IPS-11a (cell line): ENCODE measurements around the gene PSMA4.
A peak's percentile ranks its signal among the peaks of the same experiment; 100 is the strongest.
"Not testable (repeated sequence)": the region's sequence is repeated elsewhere in the genome, so short reads cannot be mapped to it uniquely, and the experiment has no call there.

Source experiments
- H3K4me3 ChIP-seq: one replicate; pipeline ENCODE4 v1.5.1; 2013; ENCODE audit warnings: low read depth, low read length, control low read depth

Gene PSMA4

DNA sequence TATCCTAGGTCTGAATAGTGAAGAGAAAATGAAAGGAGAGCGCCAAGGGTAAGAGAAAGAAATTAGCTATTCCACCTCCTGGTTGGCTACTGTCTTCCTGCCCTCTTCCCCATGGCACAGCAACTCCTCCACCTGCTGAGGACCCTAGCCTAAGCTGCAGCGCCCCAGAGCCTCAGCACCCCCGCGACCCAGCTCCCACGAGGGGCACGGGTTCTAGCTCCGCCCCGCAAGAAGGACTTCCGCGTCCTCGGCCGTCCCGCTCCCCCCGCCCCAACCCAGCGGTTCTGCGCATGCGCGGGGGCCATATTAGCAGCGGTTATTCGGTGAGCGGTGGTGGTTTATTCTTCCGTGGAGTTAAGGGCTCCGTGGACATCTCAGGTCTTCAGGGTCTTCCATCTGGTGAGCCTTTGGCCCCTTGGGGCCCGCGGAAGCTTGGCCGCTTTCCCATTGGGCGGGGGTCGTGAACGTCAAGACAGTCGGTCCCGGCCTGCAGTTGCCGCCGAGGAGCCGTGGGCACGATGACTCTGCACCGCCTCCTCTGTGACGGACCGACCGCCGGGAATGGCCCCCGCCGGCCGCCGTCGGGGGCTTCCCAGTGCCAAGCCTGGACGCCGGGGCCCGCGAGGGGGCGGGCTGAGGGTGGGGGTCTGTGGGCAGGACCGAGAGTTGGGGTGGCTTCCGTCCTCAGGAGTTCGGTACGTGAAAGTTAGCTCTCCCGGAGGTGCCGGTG lies at the start of gene PSMA4:
Gene PSMA4 (plus strand): TSS at position 304 of the 730 bp plus-strand sequence. CDS start 1,484 bp downstream, outside the sequence.
- H3K4me3 ChIP-seq = peak within 1 kb of the TSS; percentile 95

DNA sequence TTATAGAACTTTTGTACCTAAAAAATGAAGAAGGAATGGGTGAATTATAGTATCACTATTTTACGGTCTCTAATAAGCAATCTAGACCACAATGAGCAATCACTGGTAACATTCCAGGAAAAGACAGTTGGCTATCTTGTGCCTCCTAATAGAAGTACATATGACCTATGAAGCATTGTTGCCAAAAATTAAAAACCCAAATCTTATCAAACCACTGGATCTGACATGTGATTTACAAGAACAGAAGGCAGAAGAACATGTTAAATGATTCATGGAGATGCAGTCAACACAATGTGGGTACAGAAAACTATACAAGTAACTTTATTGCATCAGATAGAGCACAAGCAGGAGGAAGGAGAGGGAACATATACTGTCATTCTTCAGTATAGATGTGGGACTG lies 47.4 kb upstream of the PSMA4 start:
- H3K4me3 ChIP-seq = no peak overlapping the region

DNA sequence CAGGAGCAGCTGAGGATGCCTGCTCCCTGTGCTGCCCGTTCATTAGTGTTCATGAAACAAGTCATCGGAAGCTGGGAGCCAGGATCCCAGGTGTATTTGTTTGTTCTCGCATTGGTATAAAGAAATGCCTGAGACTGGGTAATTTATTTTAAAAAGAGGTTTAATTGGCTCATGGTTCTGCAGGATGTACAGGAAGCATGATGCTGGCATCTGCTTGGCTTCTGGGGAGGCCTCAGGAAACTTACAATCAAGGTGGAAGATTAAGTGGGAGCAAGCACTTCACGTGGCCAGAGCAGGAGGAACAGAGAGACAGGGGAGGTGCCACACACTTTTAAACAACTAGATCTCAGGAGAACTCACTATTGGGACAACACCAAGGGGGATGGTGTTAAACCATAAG lies 38.4 kb upstream of the PSMA4 start:
- H3K4me3 ChIP-seq = no peak overlapping the region

DNA sequence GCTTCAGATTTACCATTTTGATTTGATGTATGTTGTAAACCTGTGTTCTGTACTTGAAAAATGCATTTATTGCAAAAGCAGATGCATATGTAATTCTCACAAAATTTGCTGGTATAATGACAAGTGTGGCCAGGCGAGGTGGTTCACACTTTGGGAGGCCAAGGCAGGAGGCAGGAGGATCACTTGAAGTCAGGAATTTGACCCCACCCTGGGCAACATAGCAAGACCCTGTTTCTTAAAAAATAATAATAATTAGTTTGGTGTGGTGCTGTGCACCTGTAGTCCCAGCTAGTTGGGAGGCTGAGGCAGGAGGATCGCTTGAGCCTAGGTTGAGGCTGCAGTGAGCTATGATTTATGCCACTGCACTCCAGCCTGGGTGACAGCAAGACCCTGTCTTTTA lies 37.6 kb upstream of the PSMA4 start:
- H3K4me3 ChIP-seq = no peak overlapping the region

DNA sequence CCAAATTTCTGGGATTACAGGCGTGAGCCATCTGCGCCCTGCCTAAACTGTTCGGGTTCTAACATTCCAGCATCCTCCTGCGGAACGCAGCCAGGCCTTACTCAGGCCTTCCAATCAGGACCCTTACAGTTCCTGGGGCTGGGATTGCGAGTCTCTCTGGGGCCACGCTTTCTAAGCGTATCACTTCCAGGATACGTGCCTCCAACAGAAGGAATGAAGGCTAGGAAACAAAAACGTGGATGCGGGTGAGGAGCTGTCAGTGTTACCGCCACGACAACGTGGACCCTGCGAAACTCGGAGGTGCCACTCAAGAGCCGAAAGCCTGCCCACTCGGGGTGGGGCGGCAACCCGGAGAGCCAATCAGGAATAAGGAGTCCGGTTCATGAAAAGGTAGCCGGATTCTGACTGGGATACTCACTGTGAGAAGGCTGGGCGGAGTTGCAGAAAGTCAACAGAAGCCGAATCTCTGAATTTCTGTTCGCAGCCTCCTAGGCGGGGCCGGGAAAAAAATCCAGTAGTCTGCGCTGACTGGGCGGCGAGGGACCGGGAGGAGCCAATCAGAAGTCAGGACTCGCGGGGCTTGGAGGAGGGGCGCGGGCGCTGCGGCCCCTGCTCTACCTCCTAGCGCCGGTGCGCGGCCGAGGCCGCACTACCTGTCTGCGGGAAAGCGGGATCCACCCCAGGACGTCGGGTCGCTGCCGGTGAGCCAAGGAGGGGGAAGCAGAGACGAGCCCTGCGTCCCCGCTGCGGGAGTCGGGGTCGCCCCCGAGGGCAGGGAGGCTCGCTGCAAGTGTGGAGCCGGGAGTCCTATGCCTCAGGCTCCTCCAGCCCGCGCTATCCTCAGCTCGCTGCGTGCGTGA lies 33.0 kb upstream of the PSMA4 start, which contains the start of gene HYKK:
Gene HYKK (plus strand): TSS at position 607 of the 860 bp plus-strand sequence. CDS start 5,512 bp downstream, outside the sequence.
- H3K4me3 ChIP-seq = peak within 1 kb of the TSS; percentile 66

DNA sequence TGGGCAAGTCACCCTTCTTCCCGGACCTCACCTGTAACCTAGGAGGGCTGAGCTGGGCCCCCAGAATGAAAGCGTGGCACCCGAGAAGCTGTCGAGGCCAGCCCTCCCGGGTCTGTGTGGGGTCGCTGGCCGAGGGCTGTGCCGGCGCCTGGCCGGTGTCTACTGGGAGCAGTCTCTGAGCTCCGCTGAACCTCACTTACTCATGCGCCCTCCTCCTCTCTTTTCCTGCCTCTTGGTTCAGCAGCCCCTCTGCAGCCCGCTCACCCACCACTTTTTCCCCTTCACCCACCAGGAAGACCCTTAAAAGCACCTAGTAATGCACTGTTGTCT lies 32.4 kb upstream of the PSMA4 start:
- peak overlapping the region; percentile 66 for H3K4me3 ChIP-seq

DNA sequence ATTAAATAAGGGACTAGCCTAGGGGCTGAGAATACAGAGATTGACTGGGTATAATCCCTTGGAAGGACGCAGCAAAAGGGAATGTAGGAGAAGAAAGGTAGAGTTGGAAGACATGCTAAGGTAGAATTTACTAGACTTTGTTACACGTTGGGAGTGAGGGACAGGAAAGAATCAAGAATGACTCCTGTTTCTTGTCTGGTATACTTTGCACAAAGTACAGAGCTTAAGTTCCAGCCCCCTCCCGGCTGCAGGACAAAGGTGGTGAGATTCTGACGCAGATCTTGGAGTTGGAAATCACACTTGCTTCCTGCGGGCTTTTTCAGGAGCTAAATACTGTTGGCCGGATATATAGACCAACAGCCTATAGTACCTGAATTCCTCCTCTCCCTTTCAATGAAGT lies 32.0 kb upstream of the PSMA4 start:
- H3K4me3 ChIP-seq = no peak overlapping the region

DNA sequence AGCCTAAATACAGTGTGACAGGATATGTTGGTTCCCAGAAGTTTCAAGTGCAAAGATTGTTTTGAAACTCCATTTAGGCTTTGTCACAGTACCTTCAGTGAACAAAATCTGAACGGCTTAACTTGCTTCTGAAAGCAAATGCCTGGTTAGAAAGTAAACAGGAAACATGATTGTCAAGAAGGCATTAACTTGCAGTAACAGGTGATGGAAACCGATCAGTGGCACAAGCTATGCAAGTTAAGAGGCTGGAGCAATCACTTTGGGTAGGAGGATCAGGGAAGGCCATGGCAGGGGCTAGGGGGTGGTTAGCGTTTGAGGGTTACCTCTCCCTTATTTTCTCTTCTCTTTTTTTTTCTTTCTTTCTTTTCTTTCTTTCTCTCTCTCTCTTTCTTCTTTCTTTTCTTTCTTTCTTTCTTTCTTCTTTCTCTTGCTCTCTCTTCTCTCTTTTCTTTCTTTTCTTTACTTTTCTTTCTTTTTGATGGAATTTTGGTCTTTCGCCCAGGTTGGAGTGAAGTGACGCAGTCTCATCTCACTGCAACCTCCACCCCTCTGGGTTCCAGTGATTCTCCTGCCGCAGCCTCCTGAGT lies 30.4 kb upstream of the PSMA4 start:
- no peak overlapping the region for H3K4me3 ChIP-seq

DNA sequence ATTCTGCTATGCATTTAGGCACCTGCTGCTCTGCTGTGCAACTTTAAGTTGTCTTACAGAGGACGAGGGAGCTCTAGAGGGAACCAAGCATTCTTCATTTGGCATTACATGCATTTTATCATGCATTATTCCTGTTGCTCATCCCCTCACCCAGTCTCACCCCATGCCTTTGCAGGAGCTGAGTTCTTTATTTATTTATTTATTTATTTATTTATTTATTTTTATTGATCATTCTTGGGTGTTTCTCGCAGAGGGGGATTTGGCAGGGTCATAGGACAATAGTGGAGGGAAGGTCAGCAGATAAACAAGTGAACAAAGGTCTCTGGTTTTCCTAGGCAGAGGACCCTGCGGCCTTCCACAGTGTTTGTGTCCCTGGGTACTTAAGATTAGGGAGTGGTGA lies 20.2 kb upstream of the PSMA4 start:
- H3K4me3 ChIP-seq = not testable (repeated sequence)

DNA sequence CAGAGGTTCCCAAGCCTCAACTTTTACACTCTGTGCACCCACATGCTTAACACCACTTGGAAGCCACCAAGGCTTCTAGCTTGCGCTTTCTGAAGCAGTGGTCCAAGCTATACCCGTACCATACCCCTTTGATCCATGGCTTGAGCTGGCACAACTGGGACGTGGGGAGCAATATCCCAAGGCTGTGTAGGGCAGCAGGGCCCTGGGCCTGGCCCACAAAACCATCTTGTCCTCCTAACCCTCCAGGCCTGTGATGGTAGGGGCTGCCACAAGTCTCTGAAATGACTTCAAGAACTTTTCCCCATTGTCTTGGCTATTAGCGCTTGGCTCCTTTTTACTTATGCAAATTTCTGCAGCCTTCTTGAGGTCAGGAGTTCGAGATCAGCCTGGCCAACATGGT lies 16.0 kb upstream of the PSMA4 start:
- no peak overlapping the region for H3K4me3 ChIP-seq

DNA sequence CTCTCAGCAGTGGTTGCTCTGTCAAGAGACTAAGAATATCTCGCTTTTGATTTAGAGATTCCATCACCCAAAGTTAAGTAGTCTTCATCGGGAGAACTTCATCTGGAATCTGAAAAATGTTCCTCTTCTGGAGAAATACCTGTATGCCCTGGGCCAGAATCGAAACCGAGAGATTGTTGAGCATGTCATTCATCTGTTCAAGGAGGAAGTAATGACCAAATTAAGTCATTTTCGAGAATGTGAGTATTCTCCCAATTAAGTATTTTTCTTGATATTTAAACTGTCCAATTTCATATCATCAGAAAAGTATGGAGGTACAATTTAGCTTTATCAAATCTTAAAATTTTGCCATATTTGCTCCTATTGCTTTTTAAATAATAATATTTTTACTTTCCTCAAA lies 12.9 kb upstream of the PSMA4 start:
- H3K4me3 ChIP-seq = no peak overlapping the region

DNA sequence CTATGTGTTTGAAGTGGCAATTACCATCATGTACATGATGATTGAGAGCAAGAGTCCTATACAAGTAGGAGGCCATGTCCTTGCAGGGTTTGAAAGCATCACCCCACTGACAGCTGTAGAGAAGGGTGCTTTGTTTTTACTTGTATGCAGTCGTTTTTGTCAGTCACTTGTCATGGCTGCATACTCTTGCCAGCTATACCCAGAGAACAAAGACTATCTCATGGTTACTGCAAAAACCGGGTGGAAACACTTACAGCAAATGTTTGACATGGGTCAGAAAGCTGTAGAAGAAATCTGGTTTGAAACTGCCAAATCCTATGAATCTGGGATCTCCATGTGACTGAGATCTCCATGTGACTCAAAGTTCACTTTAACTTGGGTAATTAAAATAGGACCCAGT lies 6.9 kb upstream of the PSMA4 start:
- H3K4me3 ChIP-seq = no peak overlapping the region

DNA sequence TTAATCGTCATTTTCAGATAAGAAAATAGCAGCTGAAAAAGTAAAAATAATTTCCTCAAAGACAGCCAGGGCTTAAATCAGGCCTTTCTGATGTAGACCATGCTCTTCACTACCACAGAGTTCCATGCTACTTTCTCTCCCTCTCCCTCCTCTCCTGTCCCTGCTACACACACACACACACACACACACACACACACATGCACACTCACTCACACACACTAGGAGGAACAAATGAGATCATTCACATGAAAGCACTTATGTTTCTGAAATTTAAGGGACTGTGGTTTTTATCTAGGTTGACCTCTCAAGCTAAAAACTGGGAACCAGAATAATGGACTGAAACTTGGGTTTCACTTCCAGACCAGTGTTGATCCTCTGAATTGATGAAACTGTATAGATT lies 4.1 kb upstream of the PSMA4 start:
- no peak overlapping the region for H3K4me3 ChIP-seq

DNA sequence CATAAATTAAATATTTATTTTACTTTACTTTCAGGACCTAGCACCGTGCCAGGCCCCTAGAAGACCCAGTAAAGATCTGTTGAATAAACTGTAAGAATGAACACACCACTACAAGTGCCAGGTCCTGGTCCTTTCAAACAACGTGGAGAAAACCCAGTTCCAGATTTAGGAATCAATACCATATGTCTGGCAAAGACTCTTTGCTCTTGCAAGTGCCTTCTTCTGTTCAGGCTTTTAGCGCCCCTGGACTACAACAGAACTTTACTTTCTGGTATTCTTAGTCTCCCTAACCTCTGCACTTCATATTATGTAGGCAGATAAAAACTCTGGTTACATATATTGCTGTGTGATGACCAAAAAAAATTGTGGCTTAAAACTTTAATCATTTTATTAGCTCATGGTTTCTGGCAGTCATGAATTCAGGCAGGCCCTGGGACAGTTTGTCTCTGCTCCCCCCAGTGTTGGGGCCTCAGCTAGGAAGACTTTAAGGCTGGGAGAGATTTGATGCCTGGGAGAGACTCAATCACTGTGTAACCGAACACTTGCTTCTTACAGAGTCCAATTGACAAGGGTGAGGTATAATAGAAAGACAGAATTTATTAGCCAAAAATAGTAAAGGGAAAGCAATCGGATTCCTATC lies 2.9 kb upstream of the PSMA4 start:
- no peak overlapping the region for H3K4me3 ChIP-seq

DNA sequence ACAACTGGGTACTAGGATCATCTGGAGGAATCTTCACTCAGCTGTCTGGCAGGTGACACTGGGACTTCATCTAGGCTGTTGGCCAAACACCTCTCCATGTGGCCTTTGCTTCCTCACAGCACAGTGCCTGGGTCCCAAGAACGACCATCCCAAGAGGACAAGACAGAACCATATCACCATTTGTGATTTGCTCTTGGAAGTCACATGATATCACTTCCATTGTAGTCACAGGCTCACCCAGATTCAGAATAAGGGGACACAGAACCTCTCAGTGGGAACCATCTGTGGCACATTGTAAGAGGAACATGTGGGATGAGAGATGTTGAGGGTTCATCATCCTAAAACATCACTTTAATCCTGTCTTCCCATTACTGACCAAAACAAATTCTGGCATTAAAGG lies 1.9 kb upstream of the PSMA4 start:
- H3K4me3 ChIP-seq = no peak overlapping the region

DNA sequence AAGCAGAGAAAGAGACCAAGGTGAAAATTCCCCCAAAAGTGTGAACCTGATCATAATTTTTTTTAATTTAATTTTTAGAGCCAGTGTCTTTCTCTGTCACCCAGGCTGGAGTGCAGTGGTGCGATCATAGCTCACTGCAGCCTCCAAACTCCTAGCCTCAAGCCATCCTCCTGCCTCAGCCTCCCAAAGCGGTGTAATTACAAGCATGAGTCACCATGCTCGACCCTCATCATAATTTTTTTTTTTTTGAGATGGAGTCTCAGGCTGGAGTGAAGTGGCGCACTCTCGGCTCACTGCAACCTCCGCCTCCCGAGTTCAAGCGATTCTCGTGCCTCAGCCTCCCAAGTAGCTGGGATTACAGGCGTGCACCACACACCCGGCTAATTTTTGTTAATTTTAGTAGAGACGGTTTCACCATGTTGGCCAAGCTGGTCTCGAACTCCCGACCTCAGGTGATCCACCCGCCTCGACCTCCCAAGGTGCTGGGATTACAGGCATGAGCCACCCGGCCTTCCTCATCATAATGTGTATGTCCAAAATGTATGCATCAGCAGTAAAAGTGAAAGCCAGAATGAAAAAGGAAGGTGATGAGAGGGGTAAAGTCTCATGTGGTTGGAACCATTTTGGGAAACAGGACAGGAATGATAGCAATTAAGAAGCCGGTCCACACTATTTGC lies 642 bp upstream of the PSMA4 start:
- H3K4me3 ChIP-seq = peak overlapping the region; percentile 95

DNA sequence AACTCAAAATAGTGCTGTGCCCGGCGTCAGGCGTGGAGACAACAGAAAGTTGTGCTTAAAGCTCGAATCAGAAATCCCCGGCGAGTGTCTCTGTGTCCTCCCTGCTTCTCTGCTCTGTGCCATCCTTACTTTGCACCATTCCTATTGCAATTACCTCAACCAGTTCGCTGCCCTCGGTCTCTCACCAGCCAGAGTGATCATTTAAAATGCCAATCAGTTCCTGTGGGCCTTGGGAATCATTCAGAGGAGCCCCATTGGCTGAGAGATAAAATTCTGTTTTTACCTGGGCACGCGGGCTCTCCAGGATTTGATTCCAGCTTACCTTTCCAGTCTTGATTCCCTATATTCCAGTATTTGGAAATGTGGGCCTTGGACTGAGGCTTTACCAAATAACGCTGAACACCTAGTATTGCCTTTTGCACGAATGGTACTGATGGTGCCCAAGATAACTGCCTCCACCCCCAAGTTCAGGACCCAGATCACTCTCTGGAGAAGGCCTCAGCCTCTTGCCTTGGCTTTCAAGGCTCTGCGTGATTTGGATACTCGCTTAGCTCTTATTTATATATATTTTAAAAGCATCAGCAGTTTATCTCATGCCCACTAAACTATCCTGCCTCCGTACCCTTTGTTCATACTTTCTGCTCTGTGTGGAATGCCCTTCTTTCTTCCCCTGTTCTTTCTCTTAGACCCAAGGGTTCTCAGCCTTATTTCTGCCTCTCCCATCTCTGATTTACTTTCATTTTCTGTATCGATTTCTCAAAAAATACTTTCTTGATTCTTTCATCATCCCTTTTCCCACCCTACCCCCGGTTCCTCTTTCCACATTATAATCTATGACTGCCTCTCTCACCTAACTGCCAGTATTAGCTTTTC lies 863 bp downstream of the PSMA4 start:
- H3K4me3 ChIP-seq = peak overlapping the region; percentile 95

DNA sequence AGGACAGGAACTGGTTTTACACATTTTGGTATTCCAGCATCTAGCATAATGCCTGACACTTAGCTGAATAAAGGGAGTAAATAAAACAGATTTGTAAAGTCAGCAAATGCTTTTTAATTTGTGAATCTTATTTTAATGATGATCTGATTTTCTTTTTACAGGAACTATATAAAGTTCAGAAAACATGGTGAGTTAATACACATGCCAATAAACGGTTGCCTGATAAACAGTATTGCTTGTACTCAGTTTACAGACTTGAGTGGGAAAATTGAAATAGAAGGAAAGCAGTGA lies 1.4 kb downstream of the PSMA4 start:
- H3K4me3 ChIP-seq = peak overlapping the region; percentile 95

DNA sequence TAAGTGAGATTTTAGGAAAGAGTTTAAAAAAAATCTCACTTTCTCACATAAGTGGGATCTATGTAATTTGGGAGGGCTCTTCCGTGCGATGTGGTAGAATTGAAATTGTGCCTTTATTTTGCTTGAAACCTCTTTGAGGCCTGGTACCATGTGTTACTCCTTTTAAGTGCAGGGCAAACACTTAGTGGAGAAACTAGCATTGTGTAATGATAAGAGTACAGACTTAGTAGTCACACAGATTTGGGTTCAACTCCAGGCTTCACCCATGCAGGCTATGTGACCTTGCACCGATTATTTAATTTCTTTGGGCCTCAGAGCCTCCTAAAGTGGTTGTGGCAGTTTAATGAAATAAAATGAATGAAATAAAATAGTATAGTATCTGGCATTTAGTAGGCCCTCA lies 2.4 kb downstream of the PSMA4 start:
- no peak overlapping the region for H3K4me3 ChIP-seq

DNA sequence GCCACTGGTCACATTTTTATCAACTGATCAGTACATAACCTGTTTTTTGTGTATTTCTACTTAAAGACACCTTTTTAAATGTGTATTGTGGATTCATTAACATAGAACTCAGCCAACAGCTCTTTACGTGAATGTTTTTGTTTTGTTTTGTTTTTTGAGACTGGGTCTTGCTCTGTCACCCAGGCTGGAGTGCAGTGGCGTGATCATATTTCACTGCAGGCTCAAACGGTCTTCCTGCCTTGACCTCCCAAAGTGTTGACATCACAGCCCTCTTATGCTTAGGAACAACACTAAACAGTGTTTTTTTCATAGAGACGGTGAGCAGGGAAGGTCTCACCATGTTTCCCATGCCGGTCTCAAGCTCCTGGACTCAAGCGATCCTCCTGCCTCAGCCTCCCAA lies 9.9 kb downstream of the PSMA4 start:
- no peak overlapping the region for H3K4me3 ChIP-seq
